ENCODE data around the gene PRDX2.

The PRDX2 gene

DNA sequence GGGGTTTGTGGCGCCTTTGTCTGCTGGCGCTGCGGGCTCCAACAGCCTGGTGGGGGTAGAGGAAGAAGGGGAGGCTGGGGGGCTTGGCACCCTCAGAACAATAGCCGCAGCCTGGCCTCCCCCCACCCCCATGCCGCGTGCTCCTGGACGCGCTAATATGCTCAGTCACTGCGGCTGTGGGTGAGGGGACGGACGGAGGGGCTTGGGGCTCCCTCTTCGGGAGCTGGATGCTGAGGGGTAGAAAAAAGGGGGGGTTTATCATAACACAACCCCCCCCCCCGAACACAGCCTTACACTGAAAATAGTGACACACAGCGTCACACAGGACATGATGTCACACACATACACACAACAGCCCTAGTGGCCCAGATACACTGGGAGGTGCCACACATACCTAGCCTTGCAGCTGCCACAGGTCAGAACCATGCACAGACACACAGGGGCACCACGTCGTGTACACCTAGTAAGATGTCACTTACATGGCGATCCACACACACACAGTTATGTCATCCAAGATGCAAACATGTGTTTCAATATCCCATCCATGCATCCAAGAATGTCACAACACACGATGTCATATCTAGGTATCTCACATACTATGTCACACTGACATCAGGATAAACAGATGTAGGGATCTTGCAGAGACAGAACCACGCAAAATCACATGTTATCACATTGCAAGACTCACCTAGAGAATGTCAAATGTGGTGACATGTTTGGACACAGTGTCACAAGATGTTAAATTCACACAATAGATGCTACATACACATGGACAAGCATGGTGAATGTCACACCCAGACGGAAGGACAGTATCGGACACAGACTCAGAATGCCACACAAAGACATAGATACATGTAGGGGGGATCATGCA is 37.5 kb upstream of the PRDX2 start:
- H3K9me3 ChIP-seq = no peaks in the 10 kb centered on the region
- peak overlapping the region; percentile 83 for H3K4me2 ChIP-seq
- no peaks in the 10 kb centered on the region for H3K36me3 ChIP-seq
- no peak overlapping the region for H3K27ac ChIP-seq
- H3K4me3 ChIP-seq = peak overlapping the region; percentile 66
- H4K20me1 ChIP-seq = peaks cover 59% of the 10 kb centered on the region
- H3K9ac ChIP-seq = no peak overlapping the region
- TF ChIP-seq Cebpa-rat (IDR thresholded peaks at IDR 0.05) = no peak
- H3K4me1 ChIP-seq = peaks cover 47% of the 10 kb centered on the region
- peaks cover 89% of the 10 kb centered on the region for H3K27me3 ChIP-seq

DNA sequence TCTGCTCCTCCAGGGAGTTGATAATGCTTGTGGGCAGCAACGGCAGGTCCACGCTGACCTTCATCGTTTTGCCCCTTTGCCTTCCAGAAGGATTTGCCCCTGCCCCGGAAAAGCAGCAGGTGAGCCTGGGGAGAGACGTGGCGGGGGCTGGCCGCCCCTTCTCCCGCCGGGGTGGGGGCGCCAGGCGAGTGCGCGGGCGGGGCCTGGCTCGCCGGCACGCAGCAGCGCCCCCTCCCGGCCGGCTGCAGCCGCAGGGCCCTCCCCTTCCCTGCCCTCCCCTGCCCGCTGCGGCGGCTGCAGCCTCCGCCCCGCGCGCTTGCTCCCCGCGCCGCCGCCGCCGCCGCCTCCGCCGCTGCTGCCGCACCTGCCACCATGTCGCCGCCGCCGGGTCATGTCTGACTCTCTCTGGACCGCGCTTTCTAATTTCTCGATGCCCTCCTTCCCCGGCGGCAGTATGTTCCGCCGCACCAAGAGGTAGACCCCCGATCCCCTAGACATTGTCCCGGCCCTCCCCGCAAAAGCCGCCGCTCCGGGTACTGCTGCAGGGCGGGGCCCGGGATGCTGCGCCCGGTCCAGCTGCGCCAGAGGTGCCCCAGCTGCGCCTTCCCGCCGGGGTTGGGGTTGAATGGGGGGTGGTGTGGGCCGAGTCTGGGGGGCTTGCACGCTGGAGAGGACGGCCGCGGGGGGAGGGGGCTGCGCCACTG is 36.7 kb upstream of the PRDX2 start, which contains the start of gene MAST1:
Gene MAST1 (plus strand): TSS at position 334 of the 704 bp plus-strand sequence. CDS start 58 bp downstream, at position 392.
- Histone ChIP-seq H3K27ac (no peak within 1 kb of the TSS), H3K9ac (no peak within 1 kb of the TSS), H3K4me3 (peak within 1 kb of the TSS; percentile 66), H3K9me3 (no peaks in the 10 kb centered on the region), H4K20me1 (peaks cover 62% of the 10 kb centered on the region), H3K27me3 (peaks cover 95% of the 10 kb centered on the region), H3K4me1 (peaks cover 51% of the 10 kb centered on the region), H3K36me3 (no peaks in the 10 kb centered on the region), H3K4me2 (peak within 1 kb of the TSS; percentile 83)
- TF ChIP-seq Cebpa-rat (IDR thresholded peaks at IDR 0.05) = no peak

DNA sequence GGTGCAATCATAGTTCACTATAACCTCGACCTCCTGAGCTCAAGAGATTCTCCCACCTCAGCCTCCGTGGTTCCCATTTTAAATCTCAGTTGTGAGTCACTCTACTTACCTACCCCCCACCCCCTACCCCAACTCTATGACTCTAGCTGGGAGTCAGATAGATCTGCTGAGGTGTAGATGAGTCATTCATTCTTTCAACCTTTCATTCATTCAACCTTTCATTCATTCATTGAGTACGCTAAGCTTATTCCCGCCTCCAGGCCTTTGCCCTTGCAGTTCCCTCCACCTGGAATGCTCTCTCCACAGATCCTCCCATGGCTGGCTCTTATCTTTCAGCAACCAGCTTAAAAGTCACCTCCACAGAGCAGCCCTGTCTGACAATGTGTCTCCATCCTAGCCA is 35.6 kb upstream of the PRDX2 start:
- Histone ChIP-seq H3K4me2 (no peak overlapping the region), H3K4me3 (no peak overlapping the region), H3K36me3 (no peaks in the 10 kb centered on the region), H3K27me3 (peaks cover 98% of the 10 kb centered on the region), H3K9me3 (no peaks in the 10 kb centered on the region), H3K27ac (no peak overlapping the region), H3K9ac (no peak overlapping the region), H3K4me1 (peaks cover 60% of the 10 kb centered on the region), H4K20me1 (peaks cover 71% of the 10 kb centered on the region)
- no peak for TF ChIP-seq Cebpa-rat (IDR thresholded peaks at IDR 0.05)

DNA sequence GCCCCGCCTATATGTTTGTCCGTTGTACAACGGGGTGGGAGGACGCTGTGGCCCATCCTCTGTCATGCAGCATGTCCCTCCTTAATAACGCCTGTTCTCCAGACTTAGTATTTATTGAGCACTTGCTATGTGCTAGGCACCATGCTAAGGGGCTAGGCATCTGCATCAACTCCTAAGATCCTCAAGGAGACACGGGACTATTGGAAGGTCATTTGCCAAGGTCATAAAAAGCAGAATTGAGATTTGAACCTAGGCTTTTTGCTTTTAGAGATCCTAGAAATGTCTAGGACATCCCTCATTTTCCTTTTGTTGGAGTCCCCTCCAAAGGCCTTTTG is 34.9 kb upstream of the PRDX2 start:
- Histone ChIP-seq H3K4me3 (0 out of 2 replicates have a peak overlapping the region, but pooled peaks have one; percentile 10), H3K4me2 (no peak overlapping the region), H3K36me3 (no peaks in the 10 kb centered on the region), H3K27me3 (peaks cover 95% of the 10 kb centered on the region), H3K9ac (no peak overlapping the region), H4K20me1 (peaks cover 67% of the 10 kb centered on the region), H3K4me1 (peaks cover 60% of the 10 kb centered on the region), H3K9me3 (no peaks in the 10 kb centered on the region), H3K27ac (no peak overlapping the region)
- no peak for TF ChIP-seq Cebpa-rat (IDR thresholded peaks at IDR 0.05)

DNA sequence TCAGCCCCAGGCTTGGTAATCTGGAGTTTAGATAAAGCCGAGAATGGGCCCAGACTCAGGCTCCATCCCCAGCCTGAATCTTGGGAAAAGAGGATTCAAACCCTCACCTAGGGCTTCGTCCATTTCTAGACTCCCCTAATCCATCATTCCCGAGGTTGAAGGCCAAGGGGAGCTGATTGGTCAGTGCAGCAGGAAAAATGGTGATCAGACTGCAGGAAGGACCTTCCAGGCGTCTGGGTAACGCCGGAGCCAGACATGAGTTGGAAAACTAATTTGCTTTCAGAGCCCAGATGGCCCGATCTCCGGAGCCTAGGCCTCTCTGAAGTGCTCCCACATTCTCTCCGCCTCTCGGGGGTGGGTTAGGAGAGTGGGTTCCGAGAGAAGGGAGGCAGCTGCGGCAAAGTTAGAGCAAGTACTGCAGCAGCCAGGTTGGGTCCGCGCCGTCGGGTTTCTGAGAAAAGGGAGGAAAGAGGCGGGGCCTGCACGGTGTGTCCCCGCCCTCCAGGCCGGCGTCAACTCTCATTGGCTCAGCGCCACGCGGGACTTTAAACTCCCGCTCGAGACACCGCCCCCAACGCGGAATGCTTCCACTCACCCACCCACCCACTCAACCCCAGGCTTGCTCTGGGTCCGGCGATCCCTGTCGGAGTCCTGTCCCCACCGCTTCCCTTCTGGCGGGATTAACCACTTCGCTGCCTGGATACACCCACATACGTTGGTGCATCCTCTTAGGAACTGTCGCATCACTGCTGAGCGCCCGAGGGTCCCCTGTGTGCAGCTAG is 33.6 kb upstream of the PRDX2 start:
- no peak overlapping the region for H3K9ac ChIP-seq
- no peak for TF ChIP-seq Cebpa-rat (IDR thresholded peaks at IDR 0.05)
- H3K4me1 ChIP-seq = peaks cover 47% of the 10 kb centered on the region
- H4K20me1 ChIP-seq = peaks cover 60% of the 10 kb centered on the region
- peaks cover 87% of the 10 kb centered on the region for H3K27me3 ChIP-seq
- no peaks in the 10 kb centered on the region for H3K9me3 ChIP-seq
- H3K4me2 ChIP-seq = peak overlapping the region; percentile 99; the same call in 1 of the 2 replicates
- no peaks in the 10 kb centered on the region for H3K36me3 ChIP-seq
- H3K27ac ChIP-seq = no peak overlapping the region
- peak overlapping the region; percentile 74 for H3K4me3 ChIP-seq

DNA sequence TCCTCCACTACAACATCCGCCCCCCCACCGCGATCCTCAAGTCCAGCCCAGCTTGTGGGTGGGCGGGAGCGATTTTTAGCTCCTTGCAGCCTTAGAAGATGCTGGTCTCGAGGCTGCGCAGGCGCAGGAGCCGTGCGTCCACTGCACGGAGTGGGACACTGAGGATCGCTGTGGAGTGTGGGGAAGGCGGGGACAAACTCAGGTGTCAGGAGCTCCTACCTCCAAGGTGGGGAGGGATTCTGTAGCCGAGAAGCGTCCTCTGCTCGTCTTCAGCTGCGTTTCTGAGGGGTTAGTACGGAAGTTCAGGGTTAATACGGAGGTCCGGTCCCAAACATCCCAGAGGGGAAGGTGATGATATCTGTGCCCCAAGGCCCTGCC is 33.0 kb upstream of the PRDX2 start, which contains the start of gene RTBDN:
Gene RTBDN (minus strand): TSS at position 14 of the 378 bp plus-strand sequence. CDS start 4,600 bp downstream, outside the sequence.
- H3K27me3 ChIP-seq = peaks cover 84% of the 10 kb centered on the region
- H3K9ac ChIP-seq = peak within 1 kb of the TSS; percentile 17; the same call in 1 of the 2 replicates

DNA sequence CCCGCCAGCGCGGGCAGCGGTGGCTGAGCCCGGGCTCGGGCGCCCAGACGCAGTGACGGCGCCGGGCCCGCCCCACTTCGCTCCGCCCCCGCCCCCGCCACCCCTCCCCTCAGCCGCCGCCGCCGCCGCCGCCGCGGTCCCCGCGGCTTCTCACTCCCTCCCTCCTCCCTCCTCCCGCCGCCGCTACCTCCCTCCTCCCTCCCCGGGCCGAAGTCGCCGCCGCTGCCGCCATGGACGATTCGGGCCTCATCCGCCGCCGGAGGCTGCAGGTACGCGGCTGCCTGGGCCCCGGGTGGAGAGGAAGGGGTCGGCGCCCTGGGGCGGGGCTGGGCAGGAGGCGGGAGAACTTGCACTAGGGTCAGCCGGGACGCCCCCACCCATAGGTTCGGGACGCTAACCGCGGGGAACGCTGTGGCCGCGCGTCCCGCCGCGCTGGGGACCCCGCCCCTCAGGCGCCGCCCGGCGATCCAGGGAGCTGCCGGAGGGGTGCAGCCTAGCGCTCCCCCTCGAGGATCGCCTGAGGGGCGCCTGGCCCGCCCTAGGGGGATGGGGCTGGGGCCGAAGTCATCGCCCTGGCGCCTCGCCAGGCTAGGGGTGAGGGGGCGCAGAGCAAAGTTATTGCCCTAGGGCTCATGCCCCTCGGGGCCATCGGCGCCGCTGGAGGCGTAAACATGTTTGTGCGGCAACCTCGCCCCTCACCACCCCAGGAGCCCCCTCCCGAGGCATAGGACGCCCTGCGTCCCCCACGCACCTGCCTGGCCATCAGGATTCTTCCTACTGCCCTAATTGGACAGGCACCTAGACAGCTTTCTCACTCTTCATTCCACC is 32.4 kb upstream of the PRDX2 start:
- Histone ChIP-seq H3K4me1 (peaks cover 45% of the 10 kb centered on the region), H3K27me3 (peaks cover 82% of the 10 kb centered on the region), H3K4me3 (peak overlapping the region; percentile 74), H3K4me2 (peak overlapping the region; percentile 99), H3K9ac (peak overlapping the region; percentile 17; the same call in 1 of the 2 replicates), H3K36me3 (no peaks in the 10 kb centered on the region), H4K20me1 (peaks cover 62% of the 10 kb centered on the region), H3K9me3 (no peaks in the 10 kb centered on the region), H3K27ac (no peak overlapping the region)
- TF ChIP-seq Cebpa-rat (IDR thresholded peaks at IDR 0.05) = no peak

More for the DNA sequence above, 33.0 kb upstream of the PRDX2 start, which contains the start of gene RTBDN:
- Histone ChIP-seq H3K36me3 (no peaks in the 10 kb centered on the region), H3K4me3 (peak within 1 kb of the TSS; percentile 74), H4K20me1 (peaks cover 60% of the 10 kb centered on the region), H3K9me3 (no peaks in the 10 kb centered on the region), H3K27ac (no peak within 1 kb of the TSS), H3K4me2 (peak within 1 kb of the TSS; percentile 99), H3K4me1 (peaks cover 47% of the 10 kb centered on the region)
- TF ChIP-seq Cebpa-rat (IDR thresholded peaks at IDR 0.05) = no peak

DNA sequence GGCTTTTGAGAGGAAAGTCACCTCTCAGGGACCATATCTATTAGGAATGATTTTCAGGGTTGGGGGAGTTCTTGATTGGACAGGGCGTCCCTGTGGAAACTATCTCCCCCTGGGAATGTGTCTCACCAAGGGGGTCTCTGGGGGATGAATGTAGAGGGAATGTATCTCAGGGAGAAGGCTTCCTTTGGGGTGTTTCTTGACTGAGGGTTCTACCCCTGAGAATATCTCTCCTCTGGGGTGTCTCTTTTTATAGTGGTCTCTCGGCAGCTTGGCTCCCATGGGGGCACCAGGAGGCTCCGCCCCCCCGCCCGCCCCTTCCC is 31.8 kb upstream of the PRDX2 start:
- no peaks in the 10 kb centered on the region for H3K9me3 ChIP-seq
- peak overlapping the region; percentile 79 for H3K4me2 ChIP-seq
- H3K9ac ChIP-seq = no peak overlapping the region
- peak overlapping the region; percentile 74; the same call in 1 of the 2 replicates for H3K4me3 ChIP-seq
- no peak for TF ChIP-seq Cebpa-rat (IDR thresholded peaks at IDR 0.05)
- H3K4me1 ChIP-seq = peaks cover 44% of the 10 kb centered on the region
- no peaks in the 10 kb centered on the region for H3K36me3 ChIP-seq
- H4K20me1 ChIP-seq = peaks cover 62% of the 10 kb centered on the region
- H3K27me3 ChIP-seq = peaks cover 81% of the 10 kb centered on the region
- H3K27ac ChIP-seq = no peak overlapping the region

DNA sequence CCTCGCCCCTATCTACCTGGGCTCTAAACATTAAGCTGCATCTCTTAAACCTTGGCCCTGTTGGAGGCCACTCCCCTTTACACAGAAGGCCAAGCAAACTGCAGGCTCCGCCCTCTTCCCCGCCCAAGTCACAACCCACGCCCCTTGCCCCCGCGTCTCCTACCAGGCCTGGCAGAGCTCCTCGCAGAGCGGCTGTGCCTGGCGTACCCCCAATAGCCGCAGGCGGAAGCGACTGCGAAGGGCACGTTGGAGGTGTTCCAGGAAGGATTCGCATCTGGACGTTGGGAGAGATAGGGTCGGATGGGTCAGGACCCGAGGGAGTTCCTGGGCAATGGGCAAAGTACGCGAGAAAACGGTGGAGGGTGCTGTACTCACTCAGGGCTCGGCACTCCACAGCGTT is 26.9 kb upstream of the PRDX2 start:
- Histone ChIP-seq H3K9ac (no peak overlapping the region), H3K27me3 (peaks cover 37% of the 10 kb centered on the region), H3K36me3 (no peaks in the 10 kb centered on the region), H3K4me2 (peak overlapping the region; percentile 61), H4K20me1 (peaks cover 27% of the 10 kb centered on the region), H3K4me1 (peaks cover 29% of the 10 kb centered on the region), H3K27ac (no peak overlapping the region), H3K4me3 (no peak overlapping the region), H3K9me3 (no peaks in the 10 kb centered on the region)
- TF ChIP-seq Cebpa-rat (IDR thresholded peaks at IDR 0.05) = no peak
